Activated CD4-positive, alpha-beta T cell treated with anti-CD3 and anti-CD28 coated beads, Interleukin-2, amount 10 ng/mL, durations not matched to agents 24 days and 14 days (primary cell): ENCODE measurements around the gene B3GNT9. TPM values are rescaled to one million over a fixed set of nuclear protein-coding genes. Genes with fewer than 3 reads are reported as not detected.

Experiments
- DNase-seq: peaks from one replicate; pipeline ENCODE4 v3.0.0; 2022
- H3K27ac Mint-ChIP-seq: one replicate; pipeline ENCODE4 v1.8.0; 2022; ENCODE audit warnings: mild to moderate bottlenecking, mixed read lengths
- H3K27me3 Mint-ChIP-seq: one replicate; pipeline ENCODE4 v1.8.0; 2022; ENCODE audit warnings: mixed read lengths
- H3K36me3 Mint-ChIP-seq: one replicate; pipeline ENCODE4 v1.8.0; 2022; ENCODE audit warnings: low read depth, mild to moderate bottlenecking, mixed read lengths
- H3K4me1 Mint-ChIP-seq: one replicate; pipeline ENCODE4 v1.8.0; 2021; ENCODE audit warnings: mixed read lengths
- H3K4me3 Mint-ChIP-seq: one replicate; pipeline ENCODE4 v1.8.0; 2022; ENCODE audit warnings: mild to moderate bottlenecking, moderate library complexity, mixed read lengths
- H3K9me3 Mint-ChIP-seq: one replicate; pipeline ENCODE4 v1.8.0; 2021; ENCODE audit warnings: mixed read lengths
- intact Hi-C: fragments of 100-400 bp; cut with micrococcal nuclease; formaldehyde crosslinking; loops from one replicate; pipeline ENCODE4 v1.15.1; 2023
- total RNA-seq: library from RNA; stranded (reverse); gene quantifications from 2 replicates; pipeline ENCODE4 v1.2.3, GENCODE V29; 2022

B3GNT9 gene
- total RNA-seq, 1 donor from 2014 or later = 5.6 TPM

- peak; percentile 86 for DNase-seq
- Mint-ChIP-seq H3K36me3 (peaks cover 23% of the 10 kb centered on the region), H3K27ac (peak overlapping the region; percentile 90), H3K4me1 (peaks cover 61% of the 10 kb centered on the region), H3K27me3 (peaks cover 13% of the 10 kb centered on the region), H3K9me3 (no peaks in the 10 kb centered on the region), H3K4me3 (peak overlapping the region; percentile 86)
- intact Hi-C loops = loop anchor here (1.0 kb wide), 2 partner anchors 8 to 14 kb away; partner anchors contain the start of gene MATCAP1
Measured at GRCh38 chr16:67169642-67170167, 18.9 kb upstream of the B3GNT9 start.

- no peak for DNase-seq
- Mint-ChIP-seq H3K27me3 (peaks cover 13% of the 10 kb centered on the region), H3K4me3 (peak overlapping the region; percentile 86), H3K27ac (peak overlapping the region; percentile 25), H3K9me3 (no peaks in the 10 kb centered on the region), H3K36me3 (peaks cover 26% of the 10 kb centered on the region), H3K4me1 (peaks cover 63% of the 10 kb centered on the region)
- intact Hi-C loops = no loop called here
Measured at GRCh38 chr16:67169011-67169451, 18.2 kb upstream of the B3GNT9 start.

GRCh38 chr16:67167588-67167987 is 16.8 kb upstream of the B3GNT9 start:
- Mint-ChIP-seq H3K4me1 (peaks cover 54% of the 10 kb centered on the region), H3K27me3 (peaks cover 13% of the 10 kb centered on the region), H3K27ac (peak overlapping the region; percentile 34), H3K36me3 (peaks cover 22% of the 10 kb centered on the region), H3K4me3 (peak overlapping the region; percentile 8), H3K9me3 (no peaks in the 10 kb centered on the region)
- intact Hi-C loops = no loop called here
- no peak for DNase-seq

- peaks cover 57% of the 10 kb centered on the region for H3K4me1 Mint-ChIP-seq
- DNase-seq = peak; percentile 64
- H3K27ac Mint-ChIP-seq = peak overlapping the region; percentile 40
- H3K9me3 Mint-ChIP-seq = no peaks in the 10 kb centered on the region
- peaks cover 13% of the 10 kb centered on the region for H3K27me3 Mint-ChIP-seq
- intact Hi-C loops = no loop called here
- peaks cover 28% of the 10 kb centered on the region for H3K36me3 Mint-ChIP-seq
- H3K4me3 Mint-ChIP-seq = peak overlapping the region; percentile 70
Measured at GRCh38 chr16:67166598-67167168, 15.9 kb upstream of the B3GNT9 start.

- DNase-seq = no peak
- intact Hi-C loops = no loop called here
- no peak overlapping the region for H3K27ac Mint-ChIP-seq
- peaks cover 31% of the 10 kb centered on the region for H3K36me3 Mint-ChIP-seq
- peaks cover 13% of the 10 kb centered on the region for H3K27me3 Mint-ChIP-seq
- H3K9me3 Mint-ChIP-seq = no peaks in the 10 kb centered on the region
- H3K4me1 Mint-ChIP-seq = peaks cover 54% of the 10 kb centered on the region
- H3K4me3 Mint-ChIP-seq = peak overlapping the region; percentile 70
Measured at GRCh38 chr16:67166110-67166547, 15.3 kb upstream of the B3GNT9 start.

- Mint-ChIP-seq H3K36me3 (peaks cover 34% of the 10 kb centered on the region), H3K4me3 (peak overlapping the region; percentile 69), H3K9me3 (no peaks in the 10 kb centered on the region), H3K27ac (peak overlapping the region; percentile 15), H3K4me1 (peaks cover 50% of the 10 kb centered on the region), H3K27me3 (peaks cover 13% of the 10 kb centered on the region)
- intact Hi-C loops = no loop called here
- peak; percentile 67 for DNase-seq
Measured at GRCh38 chr16:67165121-67166078, 14.6 kb upstream of the B3GNT9 start.

- Mint-ChIP-seq H3K36me3 (peaks cover 34% of the 10 kb centered on the region), H3K4me1 (peaks cover 45% of the 10 kb centered on the region), H3K27ac (peak within 1 kb of the TSS; percentile 67), H3K9me3 (no peaks in the 10 kb centered on the region), H3K27me3 (peaks cover 13% of the 10 kb centered on the region), H3K4me3 (peak within 1 kb of the TSS; percentile 75)
- intact Hi-C loops = no loop called here
- peak; percentile 80 for DNase-seq
Measured at GRCh38 chr16:67164599-67165061, 13.8 kb upstream of the B3GNT9 start, which contains the start of gene HSF4. Gene HSF4 (plus strand): TSS chr16:67164745. CDS start chr16:67164812, 67 bp downstream.

- H3K36me3 Mint-ChIP-seq = peaks cover 34% of the 10 kb centered on the region
- no peak for DNase-seq
- no peaks in the 10 kb centered on the region for H3K9me3 Mint-ChIP-seq
- H3K27me3 Mint-ChIP-seq = peaks cover 13% of the 10 kb centered on the region
- H3K4me1 Mint-ChIP-seq = peaks cover 42% of the 10 kb centered on the region
- intact Hi-C loops = no loop called here
- H3K4me3 Mint-ChIP-seq = peak overlapping the region; percentile 75
- H3K27ac Mint-ChIP-seq = peak overlapping the region; percentile 48
Measured at GRCh38 chr16:67163999-67164558, 13.3 kb upstream of the B3GNT9 start.

GRCh38 chr16:67163164-67163998 is 12.6 kb upstream of the B3GNT9 start:
- Mint-ChIP-seq H3K4me3 (peak overlapping the region; percentile 75), H3K27me3 (peaks cover 13% of the 10 kb centered on the region), H3K27ac (peak overlapping the region; percentile 67), H3K4me1 (peaks cover 42% of the 10 kb centered on the region), H3K9me3 (no peaks in the 10 kb centered on the region), H3K36me3 (peaks cover 37% of the 10 kb centered on the region)
- peak; percentile 92 for DNase-seq
- intact Hi-C loops = no loop called here

GRCh38 chr16:67162506-67163163 is 11.8 kb upstream of the B3GNT9 start:
- Mint-ChIP-seq H3K27ac (no peak overlapping the region), H3K4me3 (peak overlapping the region; percentile 75), H3K9me3 (no peaks in the 10 kb centered on the region), H3K4me1 (peaks cover 44% of the 10 kb centered on the region), H3K27me3 (peaks cover 13% of the 10 kb centered on the region), H3K36me3 (peaks cover 40% of the 10 kb centered on the region)
- no peak for DNase-seq
- intact Hi-C loops = no loop called here

GRCh38 chr16:67161595-67162058 is 10.8 kb upstream of the B3GNT9 start:
- H3K4me1 Mint-ChIP-seq = peaks cover 47% of the 10 kb centered on the region
- H3K36me3 Mint-ChIP-seq = peaks cover 35% of the 10 kb centered on the region
- H3K9me3 Mint-ChIP-seq = no peaks in the 10 kb centered on the region
- intact Hi-C loops = loop anchor here (1.0 to 2.0 kb wide), 2 partner anchors 9 to 13 kb away; partner anchors contain the start of gene NOL3
- peak; percentile 57 for DNase-seq
- peaks cover 11% of the 10 kb centered on the region for H3K27me3 Mint-ChIP-seq
- peak overlapping the region; percentile 58 for H3K27ac Mint-ChIP-seq
- peak overlapping the region; percentile 73 for H3K4me3 Mint-ChIP-seq
